Endothelial cell (in vitro differentiated cells): ENCODE data around the gene YAP1. TPM values are rescaled to one million over a fixed set of nuclear protein-coding genes. Genes with fewer than 3 reads are reported as not detected.

Experiments used
- DNase-seq: peaks from one replicate; pipeline ENCODE4 v3.0.0; 2021; ENCODE audit warnings: low spot score
- H3K27ac Mint-ChIP-seq: one replicate; pipeline ENCODE4 v1.8.0; 2021; ENCODE audit warnings: mixed read lengths, inconsistent platforms; ENCODE audit not compliant: unreplicated experiment
- H3K27me3 Mint-ChIP-seq: one replicate; pipeline ENCODE4 v1.8.0; 2021; ENCODE audit warnings: mild to moderate bottlenecking, moderate library complexity, mixed read lengths, inconsistent platforms; ENCODE audit not compliant: unreplicated experiment
- H3K36me3 Mint-ChIP-seq: one replicate; pipeline ENCODE4 v1.8.0; 2021; ENCODE audit warnings: mild to moderate bottlenecking, low read depth, mixed read lengths, inconsistent platforms; ENCODE audit not compliant: unreplicated experiment
- H3K4me1 Mint-ChIP-seq: one replicate; pipeline ENCODE4 v1.8.0; 2021; ENCODE audit warnings: mild to moderate bottlenecking, mixed read lengths, inconsistent platforms; ENCODE audit not compliant: unreplicated experiment
- H3K4me3 Mint-ChIP-seq: one replicate; pipeline ENCODE4 v1.8.0; 2021; ENCODE audit warnings: mild to moderate bottlenecking, mixed read lengths, inconsistent platforms; ENCODE audit not compliant: unreplicated experiment
- H3K9me3 Mint-ChIP-seq: one replicate; pipeline ENCODE4 v1.8.0; 2021; ENCODE audit warnings: mixed read lengths, inconsistent platforms; ENCODE audit not compliant: unreplicated experiment
- total RNA-seq: library from RNA; stranded (reverse); fragmentation: NEBNext Ultra II Directional; extraction: Animal tissue kit (Norgen Biotek cat#: 25700); gene quantifications from one replicate; pipeline ENCODE4 v1.2.1, GENCODE V29; 2021; ENCODE audit not compliant: unreplicated experiment
- TF ChIP-seq, protein P1 (sequence below): fragments of 200-600 bp; sonication (generic); IDR thresholded peaks from one replicate; pipeline ENCODE4 v1.5.0; 2021; ENCODE audit warnings: antibody characterized with exemption; ENCODE audit not compliant: unreplicated experiment

The YAP1 gene
- total RNA-seq, 1 donor from 2014 or later, result 158 TPM

DNA sequence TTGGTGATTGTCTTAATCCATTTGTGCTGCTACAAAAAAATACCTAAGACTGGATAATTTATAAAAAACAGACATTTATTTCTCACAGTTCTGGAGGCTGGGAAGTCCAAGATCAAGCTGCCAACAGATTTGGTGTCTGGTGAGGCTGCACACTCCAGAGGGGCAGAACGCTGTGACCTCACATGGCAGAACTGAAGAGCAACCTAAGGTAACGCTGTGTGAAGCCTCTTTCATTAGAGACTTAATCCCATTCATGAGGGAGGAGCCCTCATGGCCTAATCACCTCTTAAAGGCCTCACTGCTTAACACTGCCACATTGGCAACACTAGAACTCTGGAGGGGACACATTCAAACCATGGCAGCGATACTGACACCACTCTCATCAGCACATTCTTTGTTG, 164.4 kb downstream of the YAP1 start:
- TF ChIP-seq, protein P1, sequence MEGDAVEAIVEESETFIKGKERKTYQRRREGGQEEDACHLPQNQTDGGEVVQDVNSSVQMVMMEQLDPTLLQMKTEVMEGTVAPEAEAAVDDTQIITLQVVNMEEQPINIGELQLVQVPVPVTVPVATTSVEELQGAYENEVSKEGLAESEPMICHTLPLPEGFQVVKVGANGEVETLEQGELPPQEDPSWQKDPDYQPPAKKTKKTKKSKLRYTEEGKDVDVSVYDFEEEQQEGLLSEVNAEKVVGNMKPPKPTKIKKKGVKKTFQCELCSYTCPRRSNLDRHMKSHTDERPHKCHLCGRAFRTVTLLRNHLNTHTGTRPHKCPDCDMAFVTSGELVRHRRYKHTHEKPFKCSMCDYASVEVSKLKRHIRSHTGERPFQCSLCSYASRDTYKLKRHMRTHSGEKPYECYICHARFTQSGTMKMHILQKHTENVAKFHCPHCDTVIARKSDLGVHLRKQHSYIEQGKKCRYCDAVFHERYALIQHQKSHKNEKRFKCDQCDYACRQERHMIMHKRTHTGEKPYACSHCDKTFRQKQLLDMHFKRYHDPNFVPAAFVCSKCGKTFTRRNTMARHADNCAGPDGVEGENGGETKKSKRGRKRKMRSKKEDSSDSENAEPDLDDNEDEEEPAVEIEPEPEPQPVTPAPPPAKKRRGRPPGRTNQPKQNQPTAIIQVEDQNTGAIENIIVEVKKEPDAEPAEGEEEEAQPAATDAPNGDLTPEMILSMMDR, result no peak
- Mint-ChIP-seq H3K4me3 (no peak overlapping the region), H3K9me3 (no peaks in the 10 kb centered on the region), H3K27ac (no peak overlapping the region), H3K36me3 (peaks cover 6% of the 10 kb centered on the region), H3K4me1 (peaks cover 17% of the 10 kb centered on the region), H3K27me3 (peaks cover 3% of the 10 kb centered on the region)
- DNase-seq, result no peak

DNA sequence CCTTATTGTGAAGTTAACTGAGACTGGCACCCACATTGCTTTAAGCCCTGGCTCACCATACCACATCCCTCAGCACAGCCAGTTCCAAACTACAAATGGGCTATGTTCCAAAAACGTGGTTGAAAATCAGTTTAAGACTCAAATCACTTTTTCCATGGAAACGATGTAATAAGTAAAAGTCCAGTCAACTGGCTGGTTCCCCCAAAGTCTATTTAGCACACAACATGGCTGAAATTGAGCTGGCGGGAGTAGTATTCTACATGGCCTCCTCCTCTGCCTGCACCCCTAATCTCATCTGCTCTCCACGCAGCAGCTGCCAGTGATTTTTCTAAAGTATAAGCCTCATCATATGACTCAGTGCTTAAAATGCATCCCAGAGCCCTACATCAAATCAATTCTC, 166.1 kb downstream of the YAP1 start:
- Mint-ChIP-seq H3K4me3 (no peak overlapping the region), H3K36me3 (peaks cover 6% of the 10 kb centered on the region), H3K4me1 (peaks cover 17% of the 10 kb centered on the region), H3K27me3 (peaks cover 3% of the 10 kb centered on the region), H3K27ac (peak overlapping the region; percentile 20), H3K9me3 (no peaks in the 10 kb centered on the region)
- TF ChIP-seq, protein P1, result no peak
- no peak for DNase-seq

DNA sequence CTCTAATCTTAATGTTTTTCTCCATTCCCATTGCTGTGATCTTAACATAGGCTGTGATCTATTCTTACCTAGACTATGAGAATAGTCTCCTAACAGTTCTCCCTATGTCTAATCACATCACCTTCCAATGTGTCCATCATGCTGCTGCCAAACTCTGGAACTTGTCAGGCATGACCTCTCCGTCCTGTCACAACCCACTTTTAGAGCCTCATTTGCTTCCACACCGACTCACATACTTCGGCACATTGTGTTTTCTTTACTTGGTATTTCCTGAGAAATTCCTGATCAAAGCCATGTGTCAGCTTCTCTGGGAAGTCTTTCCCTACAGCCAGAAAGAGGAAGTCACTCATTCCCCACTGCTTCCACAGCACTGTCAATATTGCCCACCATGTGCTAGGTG, 166.5 kb downstream of the YAP1 start:
- TF ChIP-seq, protein P1, result no peak
- Mint-ChIP-seq H3K4me1 (peaks cover 17% of the 10 kb centered on the region), H3K9me3 (no peaks in the 10 kb centered on the region), H3K4me3 (no peak overlapping the region), H3K27me3 (peaks cover 3% of the 10 kb centered on the region), H3K27ac (peak overlapping the region; percentile 20), H3K36me3 (peaks cover 6% of the 10 kb centered on the region)
- DNase-seq, result no peak

DNA sequence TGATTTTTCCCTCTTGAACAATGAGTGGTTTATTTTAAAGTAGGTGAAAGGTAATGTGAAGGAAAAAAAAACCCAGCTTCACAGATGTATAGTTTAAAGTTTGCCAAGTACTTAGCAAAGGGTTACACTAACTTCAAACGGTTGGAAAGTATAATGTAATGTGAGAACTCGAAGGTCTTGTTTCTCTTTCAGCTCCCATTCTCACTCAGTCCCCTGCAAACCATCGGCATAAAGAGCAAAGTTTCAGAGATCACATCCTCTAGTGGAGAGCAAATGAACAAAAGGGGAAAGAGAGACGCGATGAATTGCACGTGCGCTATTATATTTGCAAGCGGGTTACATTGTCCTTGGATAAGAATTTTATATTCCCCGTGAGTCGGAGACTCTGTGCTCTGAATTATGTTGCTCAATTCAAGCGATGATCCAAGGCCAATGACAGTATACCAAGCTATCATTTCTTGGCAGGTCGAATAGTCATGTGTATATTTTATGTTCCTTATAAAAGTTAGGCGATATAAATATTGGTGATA, 169.5 kb downstream of the YAP1 start:
- Mint-ChIP-seq H3K27ac (no peak overlapping the region), H3K4me1 (peaks cover 17% of the 10 kb centered on the region), H3K4me3 (no peak overlapping the region), H3K36me3 (peaks cover 6% of the 10 kb centered on the region), H3K9me3 (no peaks in the 10 kb centered on the region), H3K27me3 (peaks cover 3% of the 10 kb centered on the region)
- DNase-seq, result no peak
- TF ChIP-seq, protein P1, result no peak

DNA sequence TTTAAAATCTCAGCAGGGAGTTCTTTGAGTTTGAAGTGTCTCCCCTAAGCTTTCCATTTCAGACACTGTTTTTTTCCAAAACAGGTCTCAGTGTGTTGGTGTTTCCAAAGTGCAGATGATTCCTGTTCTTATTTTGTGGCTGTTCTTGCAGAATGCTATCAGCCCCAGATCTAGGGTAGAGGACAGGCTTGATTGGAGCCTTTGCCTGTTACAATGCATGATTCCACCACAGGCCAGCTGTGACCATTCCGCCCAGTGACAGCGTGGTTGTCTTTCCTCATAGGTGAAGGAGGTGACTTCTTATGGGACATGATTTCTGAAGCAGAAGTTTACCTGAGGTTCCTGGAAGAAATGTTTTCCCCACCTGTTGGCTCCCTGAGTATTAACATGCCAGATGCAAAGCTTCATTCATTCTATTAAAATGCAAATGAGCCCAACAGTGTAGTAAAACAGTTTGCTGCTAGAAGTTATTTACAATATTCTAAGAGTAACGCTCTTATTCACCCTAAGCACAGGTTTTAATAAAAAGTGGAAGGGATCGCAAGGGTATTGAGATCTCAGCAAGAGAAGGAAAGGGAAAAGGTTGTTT, 170.1 kb downstream of the YAP1 start:
- no peak overlapping the region for H3K27ac Mint-ChIP-seq
- H3K4me3 Mint-ChIP-seq, result no peak overlapping the region

More for the DNA sequence above, 170.1 kb downstream of the YAP1 start:
- Mint-ChIP-seq H3K9me3 (no peaks in the 10 kb centered on the region), H3K36me3 (peaks cover 6% of the 10 kb centered on the region), H3K4me1 (peaks cover 15% of the 10 kb centered on the region), H3K27me3 (peaks cover 3% of the 10 kb centered on the region)
- TF ChIP-seq, protein P1, result no peak
- DNase-seq, result no peak

Other genes starting within 250 kb of the YAP1 start
- 9.4 TPM for gene CEP126, start 195.4 kb upstream of the YAP1 start, total RNA-seq
- gene ANGPTL5, start 193.9 kb upstream of the YAP1 start, total RNA-seq, result not detected
- gene CFAP300, start 63.0 kb upstream of the YAP1 start, total RNA-seq, result not detected
- gene BIRC3, start 207.0 kb downstream of the YAP1 start, total RNA-seq, result 0.08 TPM
- 53.1 TPM for gene BIRC2, start 236.8 kb downstream of the YAP1 start, total RNA-seq